ENCODE measurements around the gene SPATC1L.

The SPATC1L gene

DNA sequence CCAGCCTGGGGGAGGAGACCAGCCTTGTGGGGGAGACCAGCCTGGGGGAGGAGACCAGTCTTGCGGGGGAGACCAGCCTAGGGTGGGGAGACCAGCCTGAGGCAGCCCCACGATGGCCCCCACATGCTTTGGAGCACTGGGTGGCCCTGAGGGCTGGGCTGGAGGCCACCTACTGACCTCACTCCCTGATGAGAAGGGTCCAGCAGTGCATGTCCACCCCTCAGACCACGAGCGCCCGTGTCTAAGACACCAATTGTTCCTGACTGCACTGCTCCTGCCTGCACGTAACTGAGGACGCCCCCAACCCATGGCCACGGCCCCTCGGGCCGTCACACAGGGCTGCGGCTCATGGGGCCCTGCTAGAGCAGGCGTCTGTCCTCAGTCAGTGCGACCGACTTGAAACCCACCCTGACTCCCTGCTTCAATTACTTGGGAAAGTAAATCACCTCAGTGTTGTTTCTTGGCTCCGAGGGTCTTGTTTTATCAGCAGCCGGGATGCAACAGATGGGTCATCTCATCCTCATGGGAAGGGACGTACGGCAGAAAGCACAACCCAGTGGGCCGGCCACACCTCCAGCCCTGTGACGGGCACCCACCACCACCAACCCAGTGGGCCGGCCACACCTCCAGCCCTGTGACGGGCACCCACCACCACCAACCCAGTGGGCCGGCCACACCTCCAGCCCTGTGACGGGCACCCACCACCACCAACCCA is at the start of gene SPATC1L:
SPATC1L (minus strand) TSS at position 550 of the 715 bp plus-strand sequence. CDS start 1,643 bp downstream, outside the sequence.
- TF ChIP-seq, protein P1, sequence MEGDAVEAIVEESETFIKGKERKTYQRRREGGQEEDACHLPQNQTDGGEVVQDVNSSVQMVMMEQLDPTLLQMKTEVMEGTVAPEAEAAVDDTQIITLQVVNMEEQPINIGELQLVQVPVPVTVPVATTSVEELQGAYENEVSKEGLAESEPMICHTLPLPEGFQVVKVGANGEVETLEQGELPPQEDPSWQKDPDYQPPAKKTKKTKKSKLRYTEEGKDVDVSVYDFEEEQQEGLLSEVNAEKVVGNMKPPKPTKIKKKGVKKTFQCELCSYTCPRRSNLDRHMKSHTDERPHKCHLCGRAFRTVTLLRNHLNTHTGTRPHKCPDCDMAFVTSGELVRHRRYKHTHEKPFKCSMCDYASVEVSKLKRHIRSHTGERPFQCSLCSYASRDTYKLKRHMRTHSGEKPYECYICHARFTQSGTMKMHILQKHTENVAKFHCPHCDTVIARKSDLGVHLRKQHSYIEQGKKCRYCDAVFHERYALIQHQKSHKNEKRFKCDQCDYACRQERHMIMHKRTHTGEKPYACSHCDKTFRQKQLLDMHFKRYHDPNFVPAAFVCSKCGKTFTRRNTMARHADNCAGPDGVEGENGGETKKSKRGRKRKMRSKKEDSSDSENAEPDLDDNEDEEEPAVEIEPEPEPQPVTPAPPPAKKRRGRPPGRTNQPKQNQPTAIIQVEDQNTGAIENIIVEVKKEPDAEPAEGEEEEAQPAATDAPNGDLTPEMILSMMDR (IDR thresholded peaks at IDR 0.05; ENCODE audit: extremely low read depth, insufficient read depth, missing control alignments), result no peak
- peak; percentile 83 for DNase-seq (ENCODE audit: low spot score)
- in situ Hi-C loops (cut with MboI; ENCODE audit: low pct_unique_long_range_greater_than_20kb, low sequenced_read_pairs, unreplicated experiment), result no loop called here

DNA sequence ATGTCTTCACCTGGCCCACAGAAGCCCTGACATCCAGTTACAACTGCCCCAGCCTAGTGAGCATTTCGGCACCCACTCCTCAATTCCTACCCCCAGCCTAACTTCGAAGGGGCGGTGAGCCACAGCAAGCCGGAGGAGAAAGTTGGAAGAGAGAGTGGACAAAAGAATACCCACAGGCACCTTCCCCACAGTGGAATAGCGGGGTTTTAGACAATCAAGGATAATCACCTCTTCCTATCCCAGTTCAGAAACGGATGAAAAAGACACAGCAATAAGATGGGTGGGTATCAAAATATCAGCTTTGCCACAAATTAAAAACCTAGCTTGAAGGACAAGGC is 45.6 kb upstream of the SPATC1L start:
- no peak for DNase-seq (ENCODE audit: low spot score)
- TF ChIP-seq, protein P1 (IDR thresholded peaks at IDR 0.05; ENCODE audit: extremely low read depth, insufficient read depth, missing control alignments), result no peak
- in situ Hi-C loops (cut with MboI; ENCODE audit: low pct_unique_long_range_greater_than_20kb, low sequenced_read_pairs, unreplicated experiment), result no loop called here

DNA sequence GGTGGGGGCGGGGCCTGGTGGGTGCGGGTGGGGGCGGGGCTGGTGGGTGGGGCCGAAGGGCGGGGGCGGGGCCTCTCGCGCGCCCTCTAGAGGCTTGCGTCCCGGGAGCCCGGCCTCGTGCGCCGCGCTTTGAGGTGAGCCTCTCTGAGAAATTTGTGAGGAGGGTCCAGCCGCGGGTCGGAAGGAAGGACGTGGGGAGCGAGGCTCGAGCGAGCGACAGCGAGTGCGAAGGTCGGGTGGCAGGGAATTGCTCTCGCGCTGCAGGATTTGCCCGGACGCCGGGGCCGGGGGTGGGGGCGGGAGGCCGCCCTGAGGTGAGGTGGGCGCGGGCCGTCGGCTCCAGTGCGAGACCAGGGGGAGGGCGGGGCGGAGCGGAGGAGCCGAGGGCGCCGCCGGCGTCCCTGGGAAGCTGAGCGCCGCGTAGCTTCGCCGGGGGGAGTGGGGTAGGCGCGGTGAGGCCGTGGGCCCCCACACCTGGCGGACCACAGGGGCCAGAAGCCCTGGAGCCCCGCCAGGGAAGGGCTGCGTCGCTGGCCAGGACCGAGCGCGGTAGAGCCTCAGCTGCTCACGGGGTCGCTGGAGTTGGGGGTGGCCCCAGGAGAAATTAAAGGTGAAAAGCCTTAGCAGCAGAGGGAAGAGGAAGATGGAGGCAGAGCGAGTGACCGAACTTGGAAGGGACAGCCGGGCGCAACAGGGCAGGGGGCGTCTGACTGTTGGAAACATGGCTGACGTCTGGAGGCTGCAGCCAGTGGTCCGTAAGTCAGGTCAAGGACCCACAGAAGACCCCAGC is 45.1 kb upstream of the SPATC1L start:
- in situ Hi-C loops (cut with MboI; ENCODE audit: low pct_unique_long_range_greater_than_20kb, low sequenced_read_pairs, unreplicated experiment), result no loop called here
- TF ChIP-seq, protein P1 (IDR thresholded peaks at IDR 0.05; ENCODE audit: extremely low read depth, insufficient read depth, missing control alignments), result peak; percentile 69
- no peak for DNase-seq (ENCODE audit: low spot score)

DNA sequence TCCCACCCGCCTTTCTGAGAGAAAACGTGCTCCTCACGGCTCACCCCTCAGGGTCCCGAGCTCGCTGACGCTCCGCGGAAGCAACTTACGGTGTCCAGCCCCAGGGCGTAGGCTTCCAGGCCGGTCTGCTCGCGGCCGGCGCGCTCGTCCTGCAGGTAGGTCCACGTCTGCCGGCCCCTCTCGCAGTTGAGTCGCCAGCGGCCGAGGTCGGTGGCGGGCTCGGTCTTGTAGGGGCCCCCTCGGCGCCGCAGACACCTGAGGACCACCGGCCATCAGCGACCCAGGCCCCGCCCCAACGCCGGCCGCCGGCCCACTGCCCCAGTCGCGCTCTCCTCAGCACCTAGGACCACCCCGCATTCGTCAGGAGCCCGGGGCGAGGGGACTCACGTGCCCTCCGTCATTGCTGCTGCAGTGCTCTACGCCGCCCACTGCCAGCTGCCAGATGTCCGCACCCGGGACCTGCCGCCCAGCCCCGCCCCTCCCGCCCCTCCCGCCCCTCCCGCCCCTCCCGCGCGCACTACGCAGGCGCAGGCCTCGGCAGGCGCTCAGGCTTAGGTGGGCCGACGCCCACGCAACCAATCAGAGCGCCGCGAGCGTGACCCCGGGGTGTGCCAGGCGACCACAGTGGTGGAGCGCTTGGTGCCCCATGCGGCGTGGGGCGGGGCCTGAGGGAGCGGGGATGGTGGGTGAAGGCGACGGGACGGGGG is 44.2 kb upstream of the SPATC1L start, which contains the start of gene LSS:
LSS (minus strand) TSS at position 430 of the 707 bp plus-strand sequence; CDS start at position 401, 29 bp downstream.
- DNase-seq (ENCODE audit: low spot score), result peak; percentile 99
- in situ Hi-C loops (cut with MboI; ENCODE audit: low pct_unique_long_range_greater_than_20kb, low sequenced_read_pairs, unreplicated experiment), result no loop called here
- TF ChIP-seq, protein P1 (IDR thresholded peaks at IDR 0.05; ENCODE audit: extremely low read depth, insufficient read depth, missing control alignments), result no peak

DNA sequence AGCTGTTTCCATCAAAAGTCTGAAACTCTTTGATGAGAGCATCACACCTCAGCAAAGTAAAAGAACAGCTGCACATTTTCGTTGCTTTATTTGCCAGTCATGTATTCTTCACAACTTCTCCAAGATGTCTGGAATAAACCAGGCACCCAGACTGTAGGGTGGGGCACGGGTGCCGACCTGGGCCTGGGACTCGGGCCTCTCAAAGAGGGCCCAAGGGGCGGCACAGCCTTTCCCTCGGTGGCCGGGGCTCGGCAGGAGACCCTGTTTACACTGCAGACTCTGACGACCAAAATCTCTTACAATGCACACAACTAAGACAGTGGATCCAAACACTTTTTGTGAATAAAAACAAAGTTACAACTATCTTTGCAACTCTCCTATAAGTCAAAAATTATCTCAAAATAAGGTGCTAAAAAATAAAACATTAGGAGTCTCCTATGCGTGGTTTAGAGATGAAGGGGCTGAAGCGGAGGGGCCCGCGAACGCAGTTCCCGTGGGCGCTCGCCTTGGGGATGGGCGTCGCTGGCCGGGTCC is 43.6 kb upstream of the SPATC1L start:
- TF ChIP-seq, protein P1 (IDR thresholded peaks at IDR 0.05; ENCODE audit: extremely low read depth, insufficient read depth, missing control alignments), result no peak
- in situ Hi-C loops (cut with MboI; ENCODE audit: low pct_unique_long_range_greater_than_20kb, low sequenced_read_pairs, unreplicated experiment), result no loop called here
- DNase-seq (ENCODE audit: low spot score), result no peak

DNA sequence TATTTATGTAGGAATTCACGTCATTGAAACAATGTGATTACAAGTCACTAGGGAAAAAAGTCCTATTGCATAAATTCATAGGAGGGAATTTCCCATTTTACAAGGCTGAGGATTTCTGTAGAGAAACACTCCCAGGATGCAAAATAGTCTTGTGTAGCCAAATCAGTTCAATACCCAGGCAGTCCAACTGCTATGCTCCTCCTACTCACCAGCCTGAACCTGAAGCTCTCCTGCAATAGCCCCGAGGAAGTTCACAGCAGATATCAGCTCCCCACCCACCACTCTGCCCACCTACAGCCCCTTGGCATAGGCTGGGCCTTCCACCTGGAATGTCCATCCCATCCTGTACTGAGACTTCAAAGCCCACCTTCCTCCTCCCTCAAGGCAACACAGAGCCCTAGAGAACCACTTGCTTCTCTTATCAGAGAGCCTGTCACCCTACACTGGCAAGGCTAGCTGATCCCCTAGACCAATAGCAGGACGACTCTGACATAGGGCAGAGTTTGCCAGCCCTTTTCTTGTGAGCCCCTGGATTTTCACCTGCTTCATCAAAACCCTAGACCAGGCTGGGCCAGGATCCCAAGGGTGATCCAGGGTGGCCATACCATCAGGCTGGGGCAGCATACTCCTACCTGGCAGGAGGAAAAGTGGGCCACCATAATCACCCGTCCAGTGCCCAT is 42.8 kb upstream of the SPATC1L start:
- peak; percentile 63 for DNase-seq (ENCODE audit: low spot score)
- TF ChIP-seq, protein P1 (IDR thresholded peaks at IDR 0.05; ENCODE audit: extremely low read depth, insufficient read depth, missing control alignments), result no peak
- in situ Hi-C loops (cut with MboI; ENCODE audit: low pct_unique_long_range_greater_than_20kb, low sequenced_read_pairs, unreplicated experiment), result no loop called here
